HG03103 (cell line): ENCODE data around the gene ETV6.
"Not testable (repeated sequence)": the region's sequence is repeated elsewhere in the genome, so short reads cannot be mapped to it uniquely, and the experiment has no call there.

Experiments
- ATAC-seq: cut with Tn5 transposase; IDR thresholded peaks from one replicate; pipeline ENCODE4 v1.9.1; 2021; ENCODE audit warnings: low read depth; ENCODE audit not compliant: unreplicated experiment

The ETV6 gene

DNA sequence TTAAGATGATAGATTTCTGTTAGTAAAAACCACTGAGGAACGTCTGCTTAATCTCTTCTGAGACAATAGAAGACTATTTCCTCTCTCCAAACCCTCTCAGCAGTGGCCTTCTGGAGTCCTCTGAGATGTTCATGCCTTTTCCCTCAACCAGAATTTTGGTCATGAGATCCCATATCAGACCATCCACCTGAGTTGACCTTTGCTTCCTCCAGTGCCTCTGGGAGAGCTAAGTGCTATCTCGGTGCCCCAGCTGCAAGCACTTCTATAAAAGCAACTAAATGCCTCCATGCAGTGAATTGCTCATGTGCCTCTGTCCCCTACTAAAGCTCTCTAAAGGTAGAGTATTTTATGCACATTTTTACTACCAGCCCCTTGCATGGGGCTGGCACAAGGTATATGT lies 248.4 kb downstream of the ETV6 start:
- no peak for ATAC-seq

DNA sequence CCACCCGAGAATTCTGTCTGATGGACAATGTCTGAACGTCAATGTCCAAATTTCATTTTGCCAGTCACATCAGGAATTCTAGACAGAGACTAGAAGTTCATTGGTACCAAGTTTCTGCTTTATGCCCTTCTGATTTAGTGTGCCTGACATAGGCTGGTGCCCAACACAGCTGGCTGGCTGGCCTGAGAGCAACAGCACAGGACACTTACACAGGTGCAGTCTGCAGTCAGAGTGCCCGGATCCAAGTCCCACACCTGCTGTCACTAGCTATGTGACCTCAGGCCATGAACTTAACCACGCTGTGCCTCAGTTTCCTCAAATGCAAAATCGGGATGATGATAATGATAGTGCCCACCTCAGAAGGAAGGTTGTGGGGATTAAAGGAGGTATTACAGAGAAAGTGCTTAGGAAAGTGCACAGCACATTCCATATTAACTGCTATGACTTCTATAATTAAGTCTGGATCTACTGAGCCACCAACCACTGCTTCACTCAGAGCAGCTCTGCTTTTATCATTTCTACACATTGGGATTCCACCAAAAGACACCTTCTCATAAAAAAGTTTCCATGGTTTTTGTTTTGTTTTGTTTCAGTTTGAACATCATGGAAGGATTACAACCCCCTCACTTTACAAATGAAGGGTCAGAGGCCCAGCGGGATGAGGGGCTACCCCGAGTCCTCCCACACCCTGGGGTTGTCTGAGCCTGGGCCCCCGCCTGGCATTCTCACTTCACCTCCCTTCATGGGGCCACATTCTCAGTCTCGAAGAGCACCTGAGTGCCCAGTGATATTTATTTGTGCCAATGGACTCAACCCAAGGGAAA lies 252.4 kb downstream of the ETV6 start:
- no peak for ATAC-seq

GRCh38 chr12:11902525-11902875 lies 253.0 kb downstream of the ETV6 start:
- ATAC-seq = no peak

DNA sequence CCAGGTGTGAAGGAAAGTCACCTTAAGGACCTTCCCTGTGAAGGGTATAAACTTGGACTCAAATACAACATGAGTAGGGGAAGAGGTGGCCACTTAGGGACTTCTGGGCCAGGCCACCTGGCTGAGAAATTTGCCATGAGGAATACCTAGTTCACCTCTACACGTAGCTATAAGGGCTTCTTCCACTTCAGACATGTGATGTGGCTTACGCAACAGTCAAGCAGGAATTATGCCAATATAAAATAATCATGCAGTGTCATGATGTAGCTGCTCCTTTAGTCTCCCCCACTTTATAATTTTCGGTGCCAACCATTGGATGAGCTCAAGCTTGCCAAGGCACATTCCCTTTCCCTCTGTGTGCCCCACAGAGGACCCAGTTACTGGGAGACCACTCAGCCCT lies 254.7 kb downstream of the ETV6 start:
- no peak for ATAC-seq

DNA sequence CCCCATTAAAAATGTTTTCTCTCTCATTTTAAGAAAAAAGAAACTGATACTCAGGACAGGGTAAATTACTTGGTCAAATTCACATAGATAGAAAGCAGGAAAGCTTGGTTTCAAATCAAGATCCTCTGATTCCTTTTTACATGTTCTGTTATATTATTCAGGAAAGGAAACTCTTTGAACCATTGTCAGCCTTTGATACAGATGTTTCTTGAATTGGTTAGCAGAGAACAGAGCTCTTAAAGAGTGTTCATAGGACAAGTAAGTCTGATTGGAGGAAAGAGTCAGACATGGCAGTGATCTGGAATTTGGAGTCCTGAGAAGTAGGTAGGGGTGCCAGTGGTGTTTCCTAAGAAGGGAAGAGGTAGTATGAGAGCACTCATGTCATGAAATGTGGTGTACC lies 256.1 kb downstream of the ETV6 start:
- no peak for ATAC-seq

GRCh38 chr12:11906286-11906935 lies 256.9 kb downstream of the ETV6 start:
- no peak for ATAC-seq

GRCh38 chr12:11907625-11908024 lies 258.2 kb downstream of the ETV6 start:
- no peak for ATAC-seq

DNA sequence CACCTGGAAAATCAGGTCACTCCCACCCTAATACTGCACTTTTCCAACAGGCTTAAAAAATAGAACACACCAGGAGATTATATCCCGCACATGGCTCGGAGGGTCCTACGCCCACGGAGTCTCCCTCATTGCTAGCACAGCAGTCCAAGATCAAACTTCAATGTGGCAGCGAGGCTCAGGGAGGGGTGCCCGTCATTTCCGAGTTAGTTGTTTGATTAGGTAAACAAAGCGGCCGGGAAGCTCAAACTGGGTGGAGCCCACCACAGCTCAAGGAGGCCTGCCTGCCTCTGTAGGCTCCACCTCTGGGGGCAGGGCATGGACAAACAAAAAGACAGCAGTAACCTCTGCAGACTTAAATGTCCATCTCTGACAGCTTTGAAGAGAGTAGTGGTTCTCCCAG lies 259.9 kb downstream of the ETV6 start:
- not testable (repeated sequence) for ATAC-seq

DNA sequence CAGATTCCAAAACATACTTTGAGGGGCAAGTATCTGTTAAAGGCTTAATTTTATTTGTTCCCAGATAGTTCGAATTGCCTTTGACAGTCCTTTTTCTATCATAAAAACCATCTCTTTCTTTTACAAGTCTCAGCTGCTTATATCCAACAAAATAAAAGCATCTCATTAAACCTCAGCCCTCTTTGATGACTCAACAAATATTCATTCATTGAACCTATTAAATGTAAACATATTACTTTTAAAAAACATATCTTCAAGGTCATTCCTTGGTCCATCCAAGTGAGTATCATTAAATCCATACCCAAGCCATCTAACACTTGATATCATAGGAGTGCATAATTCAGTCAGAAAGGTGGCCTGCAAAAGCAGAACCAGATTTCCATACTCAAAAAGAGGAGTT lies 266.6 kb downstream of the ETV6 start:
- no peak for ATAC-seq

DNA sequence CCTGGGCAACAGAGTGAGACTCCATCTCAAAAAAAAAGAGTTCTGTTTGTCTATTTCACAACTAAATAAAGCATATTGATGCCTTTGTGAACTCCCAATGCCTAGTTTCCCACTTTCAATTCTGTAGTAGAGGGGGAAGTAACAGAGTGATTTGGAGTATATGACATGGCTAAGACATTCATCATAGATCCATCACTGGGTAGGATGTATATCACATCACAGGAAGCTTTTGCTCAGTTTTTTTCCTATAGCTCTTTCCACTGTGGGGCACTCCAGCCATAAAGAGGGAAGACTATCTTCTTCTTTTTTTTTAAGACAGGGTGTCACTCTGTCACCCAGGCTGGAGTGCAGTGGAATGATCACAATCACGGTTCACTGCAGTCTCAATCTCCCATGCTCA lies 267.3 kb downstream of the ETV6 start:
- no peak for ATAC-seq

DNA sequence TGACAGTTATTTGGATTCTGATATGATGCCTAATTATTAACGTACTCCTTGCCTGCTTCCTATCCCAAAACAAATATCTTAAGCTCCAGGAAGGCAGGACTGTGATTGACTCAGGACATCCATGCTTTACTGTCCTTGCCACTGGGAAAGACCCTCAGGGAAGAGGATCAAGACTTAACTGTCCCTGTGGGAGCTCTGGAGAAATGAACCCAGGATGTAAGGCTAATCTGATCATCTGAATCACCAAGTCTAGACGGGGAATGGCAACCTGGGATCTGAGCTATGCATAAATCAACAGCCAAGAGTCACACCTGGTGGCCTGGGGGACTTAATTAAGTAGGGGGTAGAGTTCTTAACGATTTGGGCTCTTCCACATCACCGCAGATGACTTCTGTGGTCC lies 268.0 kb downstream of the ETV6 start:
- no peak for ATAC-seq

DNA sequence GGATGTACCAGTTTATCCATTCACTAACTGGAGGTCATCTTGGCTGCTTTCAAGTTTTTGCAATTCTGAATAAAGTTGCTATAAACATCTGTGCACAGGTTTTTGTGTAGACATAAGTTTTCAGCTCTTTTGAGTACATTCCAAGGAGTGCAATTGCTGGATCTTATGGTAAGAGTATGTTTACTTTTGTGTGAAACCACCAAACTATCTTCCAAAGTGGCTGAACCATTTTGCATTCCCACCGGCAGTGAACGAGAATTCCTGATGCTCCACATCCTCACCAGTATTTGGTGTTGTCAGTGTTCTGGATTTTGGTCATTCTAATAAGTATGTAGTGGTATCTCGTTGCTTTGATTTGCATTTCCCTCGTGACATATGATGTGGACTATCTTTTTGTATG lies 270.8 kb downstream of the ETV6 start:
- ATAC-seq = no peak

- no peak for ATAC-seq
These were observed 272.9 kb downstream of the ETV6 start for GRCh38 chr12:11922361-11922760.

DNA sequence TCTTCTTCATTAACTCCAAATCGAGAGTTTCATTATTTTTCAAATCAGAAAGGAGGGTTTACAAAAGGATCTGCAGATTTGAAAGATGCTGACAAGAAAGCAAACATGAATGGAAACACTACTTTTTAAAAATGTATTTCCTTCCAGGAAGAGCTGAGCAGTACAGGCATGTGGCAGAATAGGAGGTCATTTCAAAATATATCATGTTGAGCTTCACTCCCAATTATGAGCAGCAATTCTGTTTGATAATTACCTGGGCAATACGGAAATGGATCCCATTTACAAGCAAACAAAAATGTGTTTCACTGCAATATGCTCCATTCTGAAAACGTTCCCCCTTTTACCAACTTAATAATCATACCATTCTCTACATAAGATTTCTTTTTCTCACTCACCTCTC lies 273.6 kb downstream of the ETV6 start:
- ATAC-seq = no peak

GRCh38 chr12:11927286-11927935 lies 277.9 kb downstream of the ETV6 start:
- ATAC-seq = no peak

GRCh38 chr12:11929714-11930113 lies 280.2 kb downstream of the ETV6 start:
- ATAC-seq = no peak

GRCh38 chr12:11939223-11939622 lies 289.7 kb downstream of the ETV6 start:
- ATAC-seq = no peak

DNA sequence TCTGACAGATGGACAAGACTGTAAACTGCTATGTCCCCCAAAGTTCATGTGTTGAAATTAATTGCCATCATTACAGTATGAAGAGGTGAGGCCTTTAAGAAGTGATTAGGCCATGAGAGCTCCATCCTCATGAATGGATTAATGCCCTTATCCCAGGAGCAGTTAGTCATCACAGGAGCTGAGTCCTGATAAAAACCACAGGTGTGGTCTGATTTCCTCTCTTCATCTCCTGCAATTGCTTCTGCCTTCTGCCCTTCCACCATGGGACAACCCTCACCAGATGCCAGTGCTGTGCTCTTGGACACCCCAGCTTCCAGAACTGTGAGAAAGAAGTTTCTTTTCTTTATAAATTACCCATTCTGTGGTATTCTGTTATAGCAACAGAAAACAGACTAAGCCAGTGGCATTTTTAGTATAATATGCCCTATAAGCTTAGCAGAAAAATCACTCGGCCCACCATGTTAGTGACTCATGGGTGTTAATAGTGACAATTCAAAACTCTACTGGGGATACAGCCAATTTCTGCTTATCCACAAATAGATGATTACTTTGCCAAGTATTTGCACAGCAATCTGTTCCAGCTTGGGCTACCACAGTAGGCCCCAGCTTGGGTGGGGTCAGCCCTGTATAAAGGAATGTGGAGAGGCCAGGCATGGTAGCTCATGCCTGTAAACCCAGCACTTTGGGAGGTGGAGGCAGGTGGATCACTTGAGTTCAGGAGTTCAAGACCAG lies 292.3 kb downstream of the ETV6 start:
- ATAC-seq = no peak

DNA sequence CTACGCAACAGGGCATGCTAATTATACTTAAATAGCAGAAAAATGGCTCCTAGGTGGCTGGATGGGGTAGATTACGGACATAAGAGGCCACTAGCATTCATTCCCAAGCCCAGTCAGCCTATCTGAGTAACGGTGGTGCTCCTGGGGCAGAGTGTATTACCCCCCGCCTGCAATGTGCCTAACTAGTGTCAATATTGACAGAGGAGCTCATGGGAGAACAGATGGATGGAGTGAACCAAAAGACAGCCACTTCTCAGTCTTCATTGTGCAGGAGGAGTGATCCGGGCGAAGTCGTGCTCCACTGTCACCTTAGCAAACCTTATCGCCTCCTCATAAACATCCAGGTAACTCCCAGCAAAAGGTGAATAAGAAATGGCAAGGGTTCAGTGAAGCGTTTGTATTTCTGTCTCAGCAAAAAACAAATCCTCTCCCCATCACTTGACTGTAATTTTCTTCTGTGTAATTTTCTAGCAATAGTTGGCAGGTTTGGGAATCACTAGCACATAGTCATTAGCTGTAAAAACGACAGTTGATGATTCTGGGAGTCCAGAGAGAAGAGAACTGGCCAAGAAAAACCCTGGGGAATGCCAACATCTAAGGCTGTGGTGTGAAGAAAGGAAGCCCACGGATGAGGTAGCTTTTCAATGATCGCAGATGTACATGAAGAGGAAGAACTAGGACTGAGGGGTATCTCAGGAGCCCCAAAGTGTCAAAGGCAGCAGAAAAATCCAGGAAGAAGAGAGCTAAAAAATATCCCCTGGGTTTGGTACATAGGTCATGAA lies 294.6 kb downstream of the ETV6 start:
- ATAC-seq = no peak
